ENCODE measurements around the gene ALDH7A1.

GRCh38 chr5:126624534-126624933, 29.5 kb upstream of the ALDH7A1 start:
- TF ChIP-seq, protein P1, sequence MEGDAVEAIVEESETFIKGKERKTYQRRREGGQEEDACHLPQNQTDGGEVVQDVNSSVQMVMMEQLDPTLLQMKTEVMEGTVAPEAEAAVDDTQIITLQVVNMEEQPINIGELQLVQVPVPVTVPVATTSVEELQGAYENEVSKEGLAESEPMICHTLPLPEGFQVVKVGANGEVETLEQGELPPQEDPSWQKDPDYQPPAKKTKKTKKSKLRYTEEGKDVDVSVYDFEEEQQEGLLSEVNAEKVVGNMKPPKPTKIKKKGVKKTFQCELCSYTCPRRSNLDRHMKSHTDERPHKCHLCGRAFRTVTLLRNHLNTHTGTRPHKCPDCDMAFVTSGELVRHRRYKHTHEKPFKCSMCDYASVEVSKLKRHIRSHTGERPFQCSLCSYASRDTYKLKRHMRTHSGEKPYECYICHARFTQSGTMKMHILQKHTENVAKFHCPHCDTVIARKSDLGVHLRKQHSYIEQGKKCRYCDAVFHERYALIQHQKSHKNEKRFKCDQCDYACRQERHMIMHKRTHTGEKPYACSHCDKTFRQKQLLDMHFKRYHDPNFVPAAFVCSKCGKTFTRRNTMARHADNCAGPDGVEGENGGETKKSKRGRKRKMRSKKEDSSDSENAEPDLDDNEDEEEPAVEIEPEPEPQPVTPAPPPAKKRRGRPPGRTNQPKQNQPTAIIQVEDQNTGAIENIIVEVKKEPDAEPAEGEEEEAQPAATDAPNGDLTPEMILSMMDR (IDR thresholded peaks at IDR 0.05; ENCODE audit: low read depth, low read length), result no peak
- no peak for TF ChIP-seq EZH2phosphoT487 (IDR thresholded peaks at IDR 0.05; ENCODE audit: low read depth)

Data from OCI-LY3 (cell line).